DMS 273 (cell line): ENCODE measurements around the gene ERCC1.

Experiments
- DNase-seq: peaks from one replicate; lab custom pipeline; 2025; ENCODE audit not compliant: unreplicated experiment; lab: John Stamatoyannopoulos, UW

Gene ERCC1

DNA sequence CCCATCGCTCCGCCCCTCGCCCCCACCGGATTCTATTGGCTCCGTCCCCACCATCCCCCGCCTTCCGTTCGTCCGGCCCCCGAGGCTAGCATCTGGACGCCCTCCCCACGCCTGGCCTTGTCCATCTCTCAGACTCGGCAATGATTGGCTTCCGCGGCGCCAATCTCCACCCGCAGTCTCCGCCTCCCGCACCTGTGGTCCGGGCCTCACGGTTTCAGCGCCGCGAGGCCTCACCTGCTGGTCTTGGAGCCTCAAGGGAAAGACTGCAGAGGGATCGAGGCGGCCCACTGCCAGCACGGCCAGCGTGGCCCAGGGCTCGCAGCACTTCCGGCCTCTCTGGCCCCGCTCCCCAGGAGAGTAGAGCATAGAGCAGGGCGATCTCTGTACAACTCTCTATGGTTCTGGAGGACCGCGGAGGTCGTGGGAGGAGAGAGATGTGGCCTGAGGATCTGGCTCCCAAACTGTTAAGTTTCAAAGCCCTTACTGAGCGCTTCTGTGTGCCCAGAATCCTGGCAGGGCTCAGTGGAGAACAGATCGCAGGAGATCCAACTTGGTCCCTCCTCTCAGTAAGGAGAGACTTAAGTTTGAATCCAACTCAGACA is at the start of gene ERCC1:
Gene ERCC1 (minus strand): TSS at position 329 of the 602 bp plus-strand sequence. CDS start 543 bp downstream, outside the sequence.
- peak; percentile 99 for DNase-seq

GRCh38 chr19:45473367-45473681 is 49.6 kb upstream of the ERCC1 start:
- no peak for DNase-seq

DNA sequence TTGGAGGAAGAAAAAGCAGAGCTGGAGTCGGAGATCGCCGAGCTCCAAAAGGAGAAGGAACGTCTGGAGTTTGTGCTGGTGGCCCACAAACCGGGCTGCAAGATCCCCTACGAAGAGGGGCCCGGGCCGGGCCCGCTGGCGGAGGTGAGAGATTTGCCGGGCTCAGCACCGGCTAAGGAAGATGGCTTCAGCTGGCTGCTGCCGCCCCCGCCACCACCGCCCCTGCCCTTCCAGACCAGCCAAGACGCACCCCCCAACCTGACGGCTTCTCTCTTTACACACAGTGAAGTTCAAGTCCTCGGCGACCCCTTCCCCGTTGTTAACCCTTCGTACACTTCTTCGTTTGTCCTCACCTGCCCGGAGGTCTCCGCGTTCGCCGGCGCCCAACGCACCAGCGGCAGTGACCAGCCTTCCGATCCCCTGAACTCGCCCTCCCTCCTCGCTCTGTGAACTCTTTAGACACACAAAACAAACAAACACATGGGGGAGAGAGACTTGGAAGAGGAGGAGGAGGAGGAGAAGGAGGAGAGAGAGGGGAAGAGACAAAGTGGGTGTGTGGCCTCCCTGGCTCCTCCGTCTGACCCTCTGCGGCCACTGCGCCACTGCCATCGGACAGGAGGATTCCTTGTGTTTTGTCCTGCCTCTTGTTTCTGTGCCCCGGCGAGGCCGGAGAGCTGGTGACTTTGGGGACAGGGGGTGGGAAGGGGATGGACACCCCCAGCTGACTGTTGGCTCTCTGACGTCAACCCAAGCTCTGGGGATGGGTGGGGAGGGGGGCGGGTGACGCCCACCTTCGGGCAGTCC is 49.0 kb upstream of the ERCC1 start:
- peak; percentile 29 for DNase-seq

DNA sequence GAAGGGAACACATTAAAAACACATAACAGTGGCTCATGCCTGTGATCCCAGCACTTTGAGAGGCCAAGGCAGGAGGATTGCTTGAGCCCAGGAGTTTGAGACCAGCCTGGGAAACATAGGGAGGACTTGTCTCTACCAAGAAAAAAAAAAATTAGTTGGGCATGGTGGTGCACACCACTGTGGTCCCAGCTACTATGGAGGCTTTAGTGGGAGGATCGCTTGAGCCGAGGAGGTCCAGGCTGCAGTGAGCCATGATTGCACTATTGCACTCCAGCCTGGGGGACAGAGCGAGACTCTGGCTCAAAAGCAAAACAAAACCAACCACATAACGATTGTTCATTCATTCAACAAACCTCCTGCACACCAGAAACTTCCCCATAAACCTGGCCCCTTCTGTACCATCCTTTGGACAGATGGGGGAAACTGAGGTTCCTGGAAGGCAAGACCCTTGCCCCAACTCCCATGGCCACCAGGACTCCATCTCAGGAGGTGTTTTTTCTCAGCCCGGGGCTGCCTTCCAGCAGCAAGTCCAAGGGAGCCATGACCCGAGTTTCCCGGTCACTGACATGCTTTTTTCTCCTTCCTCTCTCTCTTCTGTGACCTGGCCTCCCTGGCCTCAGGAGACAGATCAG is 48.3 kb upstream of the ERCC1 start:
- no peak for DNase-seq

DNA sequence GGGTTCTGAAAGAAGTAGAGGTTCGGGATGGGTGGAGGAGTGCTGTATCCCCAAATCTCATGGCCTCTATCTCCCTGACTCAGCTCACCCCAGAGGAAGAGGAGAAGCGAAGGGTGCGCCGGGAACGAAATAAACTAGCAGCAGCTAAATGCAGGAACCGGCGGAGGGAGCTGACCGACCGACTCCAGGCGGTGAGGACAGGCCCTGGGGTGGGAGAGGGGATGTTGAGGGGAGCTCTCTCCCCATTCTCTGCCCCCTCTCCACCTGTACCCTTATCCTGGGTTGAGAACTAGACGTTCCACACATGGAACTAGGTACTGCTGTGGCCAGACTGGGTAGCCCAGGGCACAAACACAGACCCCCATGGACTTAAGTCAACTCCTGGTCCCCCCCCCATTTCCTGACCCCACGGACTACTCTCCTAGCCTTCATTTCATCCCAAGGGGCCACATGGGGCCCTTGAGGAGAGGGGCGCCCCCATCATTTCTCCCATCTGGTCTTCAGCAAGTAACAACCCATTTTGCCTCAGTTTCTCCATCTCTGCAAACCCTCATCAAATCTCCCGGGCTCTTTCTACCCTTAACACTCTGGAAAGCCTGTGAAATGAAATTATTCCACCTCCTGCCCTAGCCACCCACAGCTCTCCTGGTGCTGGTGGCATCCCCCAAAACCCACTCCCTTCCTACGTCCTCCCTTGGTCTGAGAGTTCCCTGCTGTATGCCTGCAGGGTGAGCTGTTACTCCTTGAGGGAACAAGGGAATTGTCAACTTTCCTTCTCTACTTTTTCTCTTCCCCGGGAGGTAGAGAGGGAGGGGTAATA is 47.6 kb upstream of the ERCC1 start:
- DNase-seq, result no peak

DNA sequence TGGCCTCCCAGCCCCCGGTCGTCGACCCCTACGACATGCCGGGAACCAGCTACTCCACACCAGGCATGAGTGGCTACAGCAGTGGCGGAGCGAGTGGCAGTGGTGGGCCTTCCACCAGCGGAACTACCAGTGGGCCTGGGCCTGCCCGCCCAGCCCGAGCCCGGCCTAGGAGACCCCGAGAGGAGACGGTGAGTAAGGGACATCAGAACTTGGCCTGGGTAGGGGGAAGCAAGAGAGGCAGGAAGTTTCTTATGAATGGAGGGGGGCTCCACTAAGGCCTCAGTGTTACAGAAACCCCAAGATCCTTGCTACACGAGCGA is 47.0 kb upstream of the ERCC1 start:
- DNase-seq, result no peak

DNA sequence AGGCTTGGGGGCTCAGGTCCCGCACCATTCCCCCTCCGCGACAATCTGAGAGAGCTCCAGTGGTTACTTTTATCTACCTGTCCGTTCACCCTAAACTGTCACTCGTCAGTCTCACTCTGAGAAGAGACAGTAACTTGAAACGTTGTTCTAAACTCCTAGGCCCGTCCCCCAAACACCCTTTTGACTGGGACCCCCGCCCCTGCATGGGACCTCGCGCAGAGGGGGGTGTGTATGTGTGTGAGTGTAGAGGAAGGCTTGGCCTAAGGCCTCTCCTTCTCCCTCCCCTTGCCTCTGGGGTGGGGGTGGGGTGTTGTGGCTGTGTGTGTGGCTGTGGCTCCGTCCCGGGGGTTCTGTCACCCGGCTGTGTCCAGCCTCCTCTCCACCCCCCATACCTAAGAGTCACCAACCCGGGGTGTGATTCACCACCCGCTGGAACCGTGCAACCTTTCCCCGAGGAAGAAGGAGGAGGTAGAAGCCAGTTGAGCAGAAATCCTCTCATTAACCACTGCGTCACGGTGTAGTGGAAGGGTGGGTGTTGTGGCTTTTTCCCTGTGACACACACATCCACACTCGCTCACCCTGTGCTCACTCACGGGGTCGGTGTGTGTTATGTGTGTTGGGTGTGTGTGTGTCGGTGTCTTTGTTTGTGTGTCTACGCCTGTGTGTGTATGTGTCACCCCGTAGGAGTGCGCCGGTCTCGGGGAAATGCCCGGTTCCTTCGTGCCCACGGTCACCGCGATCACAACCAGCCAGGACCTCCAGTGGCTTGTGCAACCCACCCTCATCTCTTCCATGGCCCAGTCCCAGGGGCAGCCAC is 46.4 kb upstream of the ERCC1 start:
- DNase-seq, result no peak

DNA sequence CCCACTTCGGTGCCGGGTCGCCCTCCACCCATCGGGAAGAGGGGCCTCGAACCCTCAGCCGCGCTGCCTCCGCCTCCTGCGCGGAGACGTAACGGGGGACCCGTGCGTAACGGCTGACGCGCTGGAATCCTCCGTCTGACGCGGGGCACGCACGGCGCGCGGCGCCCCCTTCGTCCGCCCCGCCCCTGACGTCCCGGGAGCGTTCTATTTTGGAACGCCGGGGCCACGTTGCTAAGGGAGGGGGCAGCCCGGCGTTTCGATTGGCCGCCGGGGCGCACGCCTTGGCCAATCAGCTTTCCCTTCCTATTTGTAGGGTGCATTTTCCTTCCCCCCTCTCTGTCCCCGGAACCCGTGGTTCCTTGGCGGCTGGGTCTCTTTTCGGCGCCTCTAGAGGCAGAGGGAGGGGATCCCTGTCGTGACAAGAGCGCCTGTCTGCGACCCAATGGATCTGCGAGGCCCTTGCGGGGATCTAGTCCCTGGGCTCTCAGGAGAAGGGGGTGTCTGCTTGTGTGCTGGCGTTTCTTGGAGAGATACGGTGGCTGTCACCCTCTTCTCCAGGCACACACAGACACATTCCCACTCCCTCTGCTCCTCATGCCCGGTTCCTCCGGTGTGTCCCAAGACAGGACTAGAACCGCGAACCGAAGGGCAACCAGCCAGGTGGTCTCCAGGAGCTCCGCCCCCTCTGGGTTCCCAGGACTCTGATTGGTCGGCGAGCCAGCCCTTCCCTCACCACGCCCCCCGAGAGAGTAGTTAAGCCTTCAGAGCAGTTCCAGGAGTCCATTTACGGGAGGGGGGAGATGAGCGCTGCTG is 45.6 kb upstream of the ERCC1 start:
- DNase-seq, result peak; percentile 99

DNA sequence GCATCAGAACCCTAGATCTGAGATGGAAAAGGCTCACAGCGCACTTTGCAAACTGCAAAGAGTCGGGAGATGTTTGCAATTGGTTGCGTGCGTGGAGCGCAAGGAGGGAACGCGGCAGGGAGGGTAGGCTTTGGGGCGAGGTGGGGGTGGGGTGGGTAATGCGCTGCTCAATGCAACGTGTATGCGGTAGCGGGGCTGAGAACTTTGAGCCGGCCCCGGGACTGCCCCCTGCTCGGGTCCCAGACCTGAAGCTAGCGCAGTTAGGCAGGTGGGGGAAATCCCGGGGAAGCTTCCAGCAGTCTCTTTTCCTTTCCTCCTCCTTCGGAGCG is 45.0 kb upstream of the ERCC1 start:
- peak; percentile 81 for DNase-seq

GRCh38 chr19:45468159-45468651 is 44.5 kb upstream of the ERCC1 start:
- DNase-seq, result peak; percentile 61

GRCh38 chr19:45467456-45468158 is 43.9 kb upstream of the ERCC1 start, which contains the start of gene FOSB:
Gene FOSB, plus strand, starts transcription at chr19:45467996. Its CDS starts 591 bp downstream, at chr19:45468587.
- DNase-seq, result peak; percentile 98

DNA sequence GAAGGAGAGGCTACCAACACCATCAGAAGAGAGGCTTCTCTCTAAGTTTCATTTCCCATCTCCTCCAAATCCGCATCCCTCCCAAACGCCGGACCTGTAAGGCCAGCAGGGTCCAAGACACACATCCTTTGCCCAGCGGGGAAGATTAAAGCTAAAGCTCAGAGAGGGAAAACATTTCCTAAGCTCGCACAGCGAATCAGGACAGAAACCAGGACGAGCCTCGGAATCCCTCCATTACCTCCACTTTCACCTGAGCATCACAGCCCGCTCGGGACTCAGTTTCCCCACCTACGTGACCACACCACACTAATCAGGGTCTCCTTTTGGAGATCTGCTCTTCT is 43.4 kb upstream of the ERCC1 start:
- DNase-seq, result no peak

- no peak for DNase-seq
Measured at GRCh38 chr19:45464852-45465441, 41.2 kb upstream of the ERCC1 start.

DNA sequence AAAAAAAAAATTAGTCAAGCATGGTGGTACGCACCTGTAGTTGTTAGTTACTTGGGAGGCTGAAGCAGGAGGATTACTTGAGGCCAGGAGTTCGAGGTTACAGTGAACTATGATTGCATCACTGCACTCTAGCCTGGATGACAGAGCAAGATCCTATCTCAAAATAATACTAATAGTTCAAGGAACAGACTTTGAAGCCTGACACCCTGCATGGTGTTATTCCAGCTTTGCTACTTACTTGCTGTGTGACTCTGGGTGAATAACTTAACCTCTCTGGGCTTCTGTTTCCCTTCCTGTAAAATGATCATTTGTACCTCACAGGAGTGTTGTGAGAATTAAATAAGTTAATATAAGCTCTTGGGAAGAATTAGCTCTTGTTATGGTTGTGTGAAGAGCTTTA is 40.6 kb upstream of the ERCC1 start:
- no peak for DNase-seq

GRCh38 chr19:45463241-45463640 is 39.5 kb upstream of the ERCC1 start:
- no peak for DNase-seq

GRCh38 chr19:45462174-45462573 is 38.5 kb upstream of the ERCC1 start:
- no peak for DNase-seq

DNA sequence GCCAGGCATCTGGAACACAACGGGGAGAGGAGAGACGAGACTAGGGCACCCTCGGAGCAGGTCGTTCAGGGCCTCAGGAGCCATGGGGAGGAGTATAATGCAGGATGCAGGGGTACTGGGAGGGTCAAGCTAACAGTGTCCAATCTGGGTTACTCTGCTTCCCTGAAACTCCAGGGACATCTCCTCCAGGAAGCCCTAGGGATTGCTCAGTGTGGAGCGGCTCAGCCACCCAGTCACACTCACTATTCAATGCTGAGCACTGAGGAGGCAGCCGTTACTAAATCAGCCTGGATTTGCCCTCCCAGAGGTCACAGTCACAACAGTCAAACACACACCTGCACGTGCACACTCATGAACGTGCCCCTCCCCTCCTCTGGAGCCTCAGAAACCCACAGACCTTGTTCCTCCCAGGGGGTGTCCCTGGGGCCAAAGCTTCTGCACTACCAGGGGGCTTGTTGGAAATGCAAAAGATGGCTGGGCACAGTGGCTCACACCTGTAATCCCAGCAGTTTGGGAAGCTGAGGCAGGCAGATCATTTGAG is 37.2 kb upstream of the ERCC1 start:
- DNase-seq, result no peak

DNA sequence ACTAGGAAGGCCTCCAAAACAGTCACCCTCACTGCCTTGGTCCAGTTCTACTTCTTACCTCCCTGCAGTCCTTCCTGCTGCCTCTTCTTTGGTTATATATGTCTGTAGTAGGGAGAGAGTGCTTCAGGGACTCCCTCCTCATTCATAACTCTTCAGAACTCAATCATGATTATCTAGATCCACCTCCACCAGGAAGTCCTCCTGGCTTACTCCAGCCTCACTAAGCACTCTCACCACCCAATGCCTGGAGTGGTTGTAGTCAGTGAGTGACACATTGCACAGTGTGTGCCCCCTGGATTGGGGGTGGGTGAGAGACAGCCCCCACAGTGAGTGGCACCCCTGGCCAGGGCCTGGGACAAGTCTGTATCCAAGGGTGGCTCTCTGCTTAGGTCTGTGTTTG is 34.1 kb upstream of the ERCC1 start:
- no peak for DNase-seq

GRCh38 chr19:45456500-45456815 is 32.7 kb upstream of the ERCC1 start:
- DNase-seq, result no peak
